ENCODE results near the gene ADAMTSL2.

Gene ADAMTSL2

GRCh38 chr9:133609311-133610098, 75.0 kb downstream of the ADAMTSL2 start, which contains the start of gene FAM163B:
FAM163B (minus strand) TSS chr9:133609389; CDS start chr9:133580223, 29,166 bp downstream.
- no peak for DNase-seq

DNA sequence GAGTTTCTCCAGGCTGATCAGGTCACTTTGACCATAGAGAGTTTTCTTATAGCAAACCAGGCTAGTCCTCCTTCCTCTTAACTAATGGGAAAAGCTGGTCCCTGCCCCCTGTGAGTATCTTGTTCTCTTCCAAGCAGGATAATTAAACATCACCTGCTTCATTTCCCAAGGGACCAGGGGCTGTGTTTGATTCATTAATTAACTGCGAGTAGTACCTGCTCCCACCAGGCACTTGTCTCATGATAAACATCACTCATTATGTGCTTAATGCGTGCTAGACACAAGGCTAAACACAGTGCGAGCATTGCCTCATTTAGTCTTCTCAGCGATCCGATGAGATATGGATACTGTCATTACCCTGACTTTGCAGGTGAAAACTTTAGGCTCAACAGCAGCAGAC, 76.3 kb downstream of the ADAMTSL2 start:
- no peak for DNase-seq

- DNase-seq = no peak
These were observed 77.5 kb downstream of the ADAMTSL2 start for GRCh38 chr9:133612051-133612450.

GRCh38 chr9:133612816-133613215, 78.3 kb downstream of the ADAMTSL2 start:
- no peak for DNase-seq

GRCh38 chr9:133613432-133613831, 78.9 kb downstream of the ADAMTSL2 start:
- DNase-seq = no peak

DNA sequence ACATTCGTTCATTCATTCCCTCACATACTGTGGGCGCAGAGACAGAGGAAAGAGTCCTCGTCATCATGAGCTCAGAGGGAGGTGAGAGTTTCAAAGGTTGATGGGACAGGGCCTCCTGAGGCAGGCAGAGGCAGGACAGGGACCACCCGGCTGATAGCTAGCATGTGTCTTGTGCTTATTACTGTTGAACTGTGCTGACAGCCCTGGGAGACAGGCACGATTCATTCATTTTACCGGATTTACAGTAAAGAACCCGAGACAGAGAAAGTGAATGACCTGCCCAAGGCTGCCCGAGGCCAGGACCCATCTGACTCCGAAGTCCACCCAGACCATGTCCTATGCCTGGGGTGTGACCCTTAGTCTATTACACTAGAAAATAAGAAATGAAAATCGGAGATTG, 79.6 kb downstream of the ADAMTSL2 start:
- no peak for DNase-seq

- no peak for DNase-seq
These were observed 80.2 kb downstream of the ADAMTSL2 start for GRCh38 chr9:133614678-133615077.

- DNase-seq = no peak
These were observed 80.7 kb downstream of the ADAMTSL2 start for GRCh38 chr9:133615186-133615585.

GRCh38 chr9:133615606-133616188, 81.2 kb downstream of the ADAMTSL2 start:
- DNase-seq = no peak

- no peak for DNase-seq
These were observed 82.3 kb downstream of the ADAMTSL2 start for GRCh38 chr9:133616643-133617405.

- no peak for DNase-seq
These were observed 84.2 kb downstream of the ADAMTSL2 start for GRCh38 chr9:133618726-133619125.

DNA sequence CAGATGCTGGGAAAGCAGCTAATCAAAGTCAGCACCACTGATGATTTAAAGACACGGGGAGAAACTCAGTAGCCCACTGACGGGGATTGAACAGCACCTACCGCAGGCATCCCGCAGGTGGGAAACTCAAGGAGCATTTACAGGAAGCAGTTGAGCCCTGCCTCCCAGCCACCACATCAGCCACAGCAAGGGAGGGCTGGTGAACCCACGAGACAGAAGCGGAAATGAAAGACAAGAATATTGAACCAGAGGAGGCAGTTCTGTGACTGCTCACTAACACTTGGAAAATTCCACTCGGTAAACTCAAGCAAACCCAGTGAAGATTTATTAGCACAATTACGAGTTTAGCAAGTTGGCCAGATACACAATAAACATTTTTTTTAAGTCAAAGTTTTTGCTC, 85.3 kb downstream of the ADAMTSL2 start:
- DNase-seq = no peak

DNA sequence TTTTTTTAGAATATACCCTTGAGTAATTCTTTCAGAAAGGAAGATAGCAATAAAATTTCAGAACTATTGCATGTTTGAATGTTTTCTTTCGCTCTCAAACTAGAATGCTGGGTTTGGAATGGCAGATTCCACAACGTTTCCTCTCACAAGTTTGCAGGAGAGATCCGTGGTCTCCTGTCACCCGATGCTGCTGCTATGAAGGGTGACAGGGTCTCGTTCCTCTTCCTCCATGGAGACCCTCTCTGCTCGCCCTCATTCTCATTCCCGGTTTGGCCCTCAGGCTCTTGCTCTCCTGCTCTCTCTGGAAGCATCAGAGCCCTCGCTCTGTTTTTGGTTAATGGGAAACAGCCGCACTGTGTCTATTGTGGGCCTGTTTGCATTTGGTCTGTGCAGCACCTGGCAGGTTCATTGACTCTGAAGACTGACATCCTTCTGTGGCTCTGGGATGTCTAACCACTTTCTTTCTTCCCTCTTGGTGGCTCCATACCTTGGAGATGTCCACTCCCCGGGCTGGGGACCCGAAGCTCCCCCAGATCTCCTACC, 87.3 kb downstream of the ADAMTSL2 start:
- no peak for DNase-seq

GRCh38 chr9:133622555-133622954, 88.1 kb downstream of the ADAMTSL2 start:
- DNase-seq = no peak

Data from DMS 273 treated with DMSO at 0.1 percent for 48 hours (cell line).